A673 (cell line): Measurements from ENCODE around the gene CNN2. TPM values are rescaled to one million over a fixed set of nuclear protein-coding genes. Genes with fewer than 3 reads are reported as not detected.

Source experiments
- BruUV-seq: library from RNA; stranded (reverse); fragments of 400-500 nt; replicated peaks from 2 replicates; lab custom pipeline; 2021; lab: Mats Ljungman, UMichigan
- CTCF ChIA-PET: fragments of 300-600 bp; sonication (Branson Sonifier 250); formaldehyde crosslinking; loops from one replicate; lab custom pipeline; 2022; ENCODE audit warnings: antibody characterized with exemption; lab: Charles Lee
- POLR2A ChIA-PET: fragments of 300-600 bp; sonication (Branson Sonifier 250); formaldehyde crosslinking; loops from one replicate; lab custom pipeline; 2022; ENCODE audit warnings: antibody characterized with exemption; ENCODE audit not compliant: low non-redundant PET; lab: Charles Lee
- DNase-seq: peaks from one replicate; pipeline ENCODE4 v3.0.0-alpha.2; 2015; ENCODE audit warnings: low spot score
- H3K27ac ChIP-seq: fragments of 200-600 bp; sonication (generic); 2 replicates; pipeline ENCODE4 v1.5.1; 2016; ENCODE audit warnings: mixed run types, low read depth, mild to moderate bottlenecking, mixed read lengths, antibody characterized with exemption, low read length; ENCODE audit not compliant: poor library complexity, severe bottlenecking
- H3K27me3 ChIP-seq: fragments of 200-600 bp; sonication (generic); replicated peaks from 2 replicates; pipeline ENCODE4 v1.6.1; 2017; ENCODE audit warnings: mixed run types, low read depth, mild to moderate bottlenecking, mixed read lengths, antibody characterized with exemption, low read length; ENCODE audit not compliant: insufficient read depth, poor library complexity
- H3K36me3 ChIP-seq: fragments of 200-600 bp; sonication (generic); 2 replicates; pipeline ENCODE4 v1.6.1; 2016; ENCODE audit warnings: mixed run types, mild to moderate bottlenecking, mixed read lengths, antibody characterized with exemption, low read length; ENCODE audit not compliant: insufficient read depth, poor library complexity, severe bottlenecking
- H3K4me1 ChIP-seq: fragments of 200-600 bp; sonication (generic); 2 replicates; pipeline ENCODE4 v1.6.1; 2017; ENCODE audit warnings: mixed run types, mild to moderate bottlenecking, mixed read lengths, antibody characterized with exemption, low read length; ENCODE audit not compliant: insufficient read depth, poor library complexity, severe bottlenecking
- H3K4me3 ChIP-seq: fragments of 200-600 bp; sonication (generic); 2 replicates; pipeline ENCODE4 v1.5.1; 2016; ENCODE audit warnings: low read depth, mixed run types, mild to moderate bottlenecking, mixed read lengths, low read length; ENCODE audit not compliant: poor library complexity, severe bottlenecking
- H3K9me3 ChIP-seq: fragments of 200-600 bp; sonication (generic); 2 replicates; pipeline ENCODE4 v1.6.1; 2016; ENCODE audit warnings: mixed run types, low read depth, mild to moderate bottlenecking, mixed read lengths, antibody characterized with exemption, low read length; ENCODE audit not compliant: poor library complexity, severe bottlenecking
- CTCF ChIP-seq: fragments of 300-800, 200-600 bp; sonication (generic); conservative IDR thresholded peaks from 2 replicates; pipeline ENCODE4 v1.5.1; 2017; ENCODE audit warnings: low read depth, mild to moderate bottlenecking, antibody characterized with exemption, low read length, moderate library complexity, mixed read lengths
- EZH2 ChIP-seq: fragments of 200-600 bp; sonication (generic); IDR thresholded peaks from 2 replicates; pipeline ENCODE4 v1.6.1; 2017; ENCODE audit warnings: borderline replicate concordance, low read depth, mild to moderate bottlenecking, mixed read lengths, antibody characterized with exemption, low read length; ENCODE audit not compliant: poor library complexity, severe bottlenecking
- intact Hi-C: fragments of 100-400 bp; cut with micrococcal nuclease; formaldehyde crosslinking; loops from one replicate; pipeline ENCODE4 v1.10.0; 2022; ENCODE audit not compliant: unreplicated experiment
- total RNA-seq: library from RNA; stranded (reverse); gene quantifications from 2 replicates; pipeline ENCODE4 v1.2.3, GENCODE V29; 2021

Gene CNN2
- total RNA-seq, 1 experiment from 2014 or later, result 112 TPM

- CTCF ChIA-PET, result interaction anchor here (1.0 kb wide), 1 partner anchor 31 kb away, joined by 5 read pairs; the partner anchor contains the start of gene ABCA7
- Histone ChIP-seq H3K36me3 (no peaks in the 10 kb centered on the region), H3K4me1 (peaks cover 27% of the 10 kb centered on the region), H3K4me3 (peak overlapping the region; percentile 32), H3K27ac (no peak overlapping the region), H3K9me3 (no peaks in the 10 kb centered on the region), H3K27me3 (peaks cover 7% of the 10 kb centered on the region)
- POLR2A ChIA-PET, result no interaction called here
- no peak for TF ChIP-seq CTCF
- no peak for TF ChIP-seq EZH2
- BruUV-seq, result no TSS peak
- intact Hi-C loops, result no loop called here
- DNase-seq, result no peak
Observed at GRCh38 chr19:1070931-1071791, 44.8 kb downstream of the CNN2 start.

- H3K27ac ChIP-seq, result no peak overlapping the region
- no peaks in the 10 kb centered on the region for H3K9me3 ChIP-seq
- no peak overlapping the region for H3K4me3 ChIP-seq
- BruUV-seq, result no TSS peak
- DNase-seq, result no peak
- peaks cover 22% of the 10 kb centered on the region for H3K4me1 ChIP-seq
- TF ChIP-seq EZH2 (no peak), CTCF (no peak)
- ChIA-PET POLR2A (interaction anchor here (0.6 kb wide), 2 partner anchors 17 to 200 kb away, joined by 3 to 16 read pairs; no protein-coding TSS in a partner anchor), CTCF (no interaction called here)
- H3K27me3 ChIP-seq, result peaks cover 7% of the 10 kb centered on the region
- no peaks in the 10 kb centered on the region for H3K36me3 ChIP-seq
- intact Hi-C loops, result no loop called here
Observed at GRCh38 chr19:1072371-1073015, 46.1 kb downstream of the CNN2 start.

GRCh38 chr19:1073063-1073955 is 46.9 kb downstream of the CNN2 start:
- H3K4me3 ChIP-seq, result no peak overlapping the region
- H3K4me1 ChIP-seq, result peaks cover 15% of the 10 kb centered on the region
- H3K27ac ChIP-seq, result no peak overlapping the region
- no peaks in the 10 kb centered on the region for H3K9me3 ChIP-seq
- no peaks in the 10 kb centered on the region for H3K36me3 ChIP-seq
- no peak for TF ChIP-seq EZH2
- no peak for TF ChIP-seq CTCF
- ChIA-PET POLR2A (interaction anchor here (0.6 kb wide), 1 partner anchor 18 kb away, joined by 16 read pairs; no protein-coding TSS in a partner anchor), CTCF (no interaction called here)
- BruUV-seq, result no TSS peak
- no peak for DNase-seq
- H3K27me3 ChIP-seq, result peaks cover 7% of the 10 kb centered on the region
- intact Hi-C loops, result no loop called here
